NB4 (cell line): ENCODE data around the gene PXN.

ENCODE experiments used
- DNase-seq: peaks from one replicate; pipeline ENCODE4 v3.0.0; 2010; ENCODE audit warnings: low read depth
- H3K4me3 ChIP-seq: one replicate; pipeline ENCODE4 v1.5.1; 2011; ENCODE audit warnings: mild to moderate bottlenecking, low read depth, low read length, moderate library complexity
- MYC ChIP-seq: IDR thresholded peaks from 2 replicates; pipeline ENCODE4 v1.6.1; 2011; ENCODE audit warnings: low read depth, low read length
- POLR2A ChIP-seq: IDR thresholded peaks from 2 replicates; pipeline ENCODE4 v1.6.1; 2011; ENCODE audit warnings: mild to moderate bottlenecking; ENCODE audit not compliant: insufficient read length; ENCODE audit errors: extremely low read depth
- TF ChIP-seq, protein P1 (sequence below): IDR thresholded peaks from one replicate; pipeline ENCODE4 v1.5.1; 2012; ENCODE audit warnings: low read depth, low read length
- TF ChIP-seq, protein P2 (sequence below): IDR thresholded peaks from 2 replicates; pipeline ENCODE4 v1.6.1; 2011; ENCODE audit warnings: low read depth, low read length

The PXN gene

DNA sequence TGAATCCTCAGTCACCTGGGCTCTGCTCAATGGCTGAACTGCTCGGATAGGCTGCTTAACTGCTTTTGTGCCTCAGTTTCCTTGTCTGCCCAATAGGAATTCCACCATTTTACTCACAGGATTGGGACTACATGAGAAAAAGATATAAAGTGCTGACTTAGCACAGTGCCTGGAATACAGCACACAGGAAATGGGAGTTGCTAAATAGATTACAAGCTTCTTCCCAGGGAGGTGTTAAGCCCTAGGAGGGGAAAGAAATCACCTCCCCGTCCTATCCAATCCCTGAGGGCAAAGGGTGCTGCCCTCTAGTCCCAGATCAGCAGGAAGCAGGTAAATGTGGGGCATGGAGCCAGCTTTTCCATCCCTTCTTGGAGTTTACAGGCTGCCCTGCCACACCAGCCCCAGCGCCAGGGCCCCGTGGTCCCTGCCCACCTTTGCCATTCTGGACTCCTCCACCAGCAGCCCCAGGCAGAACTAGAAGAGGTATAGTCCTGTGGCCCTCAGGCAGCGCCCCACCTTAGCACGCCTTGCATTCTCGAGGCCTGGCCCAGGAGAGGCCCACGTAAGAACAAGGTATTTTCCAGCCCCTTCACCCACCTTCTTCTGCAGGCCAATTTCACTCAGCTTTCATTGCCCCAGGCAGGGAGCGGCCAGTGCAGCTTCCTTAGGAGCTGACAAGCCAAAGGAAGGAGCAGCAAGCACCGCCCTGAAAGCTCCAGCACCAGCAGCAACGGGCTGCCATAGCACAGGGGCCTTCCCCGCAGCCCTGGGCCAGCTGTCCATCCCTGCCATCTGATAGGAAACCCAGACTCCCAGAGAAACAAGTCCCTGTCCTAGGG lies 35.8 kb downstream of the PXN start:
- H3K4me3 ChIP-seq, result no peak overlapping the region
- TF ChIP-seq MYC, result no peak
- no peak for TF ChIP-seq POLR2A
- TF ChIP-seq, protein P1, sequence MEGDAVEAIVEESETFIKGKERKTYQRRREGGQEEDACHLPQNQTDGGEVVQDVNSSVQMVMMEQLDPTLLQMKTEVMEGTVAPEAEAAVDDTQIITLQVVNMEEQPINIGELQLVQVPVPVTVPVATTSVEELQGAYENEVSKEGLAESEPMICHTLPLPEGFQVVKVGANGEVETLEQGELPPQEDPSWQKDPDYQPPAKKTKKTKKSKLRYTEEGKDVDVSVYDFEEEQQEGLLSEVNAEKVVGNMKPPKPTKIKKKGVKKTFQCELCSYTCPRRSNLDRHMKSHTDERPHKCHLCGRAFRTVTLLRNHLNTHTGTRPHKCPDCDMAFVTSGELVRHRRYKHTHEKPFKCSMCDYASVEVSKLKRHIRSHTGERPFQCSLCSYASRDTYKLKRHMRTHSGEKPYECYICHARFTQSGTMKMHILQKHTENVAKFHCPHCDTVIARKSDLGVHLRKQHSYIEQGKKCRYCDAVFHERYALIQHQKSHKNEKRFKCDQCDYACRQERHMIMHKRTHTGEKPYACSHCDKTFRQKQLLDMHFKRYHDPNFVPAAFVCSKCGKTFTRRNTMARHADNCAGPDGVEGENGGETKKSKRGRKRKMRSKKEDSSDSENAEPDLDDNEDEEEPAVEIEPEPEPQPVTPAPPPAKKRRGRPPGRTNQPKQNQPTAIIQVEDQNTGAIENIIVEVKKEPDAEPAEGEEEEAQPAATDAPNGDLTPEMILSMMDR, result no peak
- TF ChIP-seq, protein P2, sequence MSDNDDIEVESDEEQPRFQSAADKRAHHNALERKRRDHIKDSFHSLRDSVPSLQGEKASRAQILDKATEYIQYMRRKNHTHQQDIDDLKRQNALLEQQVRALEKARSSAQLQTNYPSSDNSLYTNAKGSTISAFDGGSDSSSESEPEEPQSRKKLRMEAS, result no peak
- DNase-seq, result no peak

DNA sequence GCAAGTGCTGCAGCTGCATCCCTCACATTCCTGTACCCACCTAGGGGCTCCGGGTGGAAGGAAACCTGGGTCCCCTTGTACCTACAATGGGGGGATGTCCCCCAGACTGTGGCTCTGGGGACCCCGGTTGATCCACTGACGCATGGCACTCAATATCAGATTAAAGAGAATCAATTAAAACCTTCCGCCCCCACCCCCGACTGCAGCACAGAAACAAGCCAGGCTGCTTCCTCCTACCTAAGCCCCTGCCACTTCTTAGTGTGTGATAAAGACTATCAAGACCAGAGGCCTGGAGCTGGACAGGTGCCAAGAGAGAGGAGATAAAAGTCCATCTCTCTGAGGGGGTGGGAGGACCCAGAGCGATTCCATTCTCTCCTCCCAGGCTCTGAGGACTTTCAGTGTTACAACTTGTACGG lies 36.5 kb downstream of the PXN start:
- H3K4me3 ChIP-seq, result no peak overlapping the region
- DNase-seq, result no peak

DNA sequence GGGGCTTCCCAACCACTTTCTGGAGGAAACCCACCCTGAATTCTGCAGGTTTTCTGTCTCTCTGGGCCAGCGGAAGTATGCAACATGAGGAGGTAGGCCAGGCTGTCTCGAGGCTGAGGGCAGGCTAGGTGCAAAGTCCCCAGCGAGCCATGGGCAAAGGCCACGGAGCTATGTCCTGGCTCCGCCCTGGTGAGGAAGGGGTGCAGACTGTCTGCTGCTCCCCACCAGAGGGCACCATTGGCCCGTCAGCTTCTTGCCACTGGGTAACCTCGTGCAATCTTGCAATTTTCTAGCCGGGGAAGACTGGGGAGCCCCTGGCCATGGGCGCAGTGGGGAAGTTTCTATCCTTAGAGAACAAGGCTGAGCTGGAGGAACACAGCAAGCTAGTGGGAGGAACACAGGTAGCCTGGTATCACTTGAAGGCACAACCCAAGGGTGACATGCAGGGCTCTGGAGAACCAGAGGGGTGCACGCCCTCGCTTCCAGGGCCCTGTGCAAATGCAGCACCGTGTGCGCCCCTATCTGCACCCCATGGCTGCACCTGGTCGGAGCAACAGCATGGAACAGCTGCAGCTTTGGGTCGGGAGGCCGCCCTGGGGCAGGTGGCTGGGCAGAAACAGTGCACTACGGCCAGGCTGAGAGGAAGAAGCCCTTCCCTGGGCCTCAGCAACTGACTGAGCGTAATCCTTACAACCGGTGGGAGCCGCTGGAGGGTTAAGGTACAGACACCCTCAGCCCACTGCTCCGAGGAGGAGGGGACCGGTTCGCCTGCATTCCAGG lies 37.0 kb downstream of the PXN start:
- no peak overlapping the region for H3K4me3 ChIP-seq
- DNase-seq, result peak; percentile 93
- TF ChIP-seq MYC, result peak; percentile 88
- TF ChIP-seq, protein P2, result peak; percentile 87
- TF ChIP-seq, protein P1, result peak; percentile 99
- no peak for TF ChIP-seq POLR2A

More for the DNA sequence above, 36.5 kb downstream of the PXN start:
- TF ChIP-seq, protein P2, result no peak
- no peak for TF ChIP-seq POLR2A
- no peak for TF ChIP-seq MYC
- TF ChIP-seq, protein P1, result no peak

DNA sequence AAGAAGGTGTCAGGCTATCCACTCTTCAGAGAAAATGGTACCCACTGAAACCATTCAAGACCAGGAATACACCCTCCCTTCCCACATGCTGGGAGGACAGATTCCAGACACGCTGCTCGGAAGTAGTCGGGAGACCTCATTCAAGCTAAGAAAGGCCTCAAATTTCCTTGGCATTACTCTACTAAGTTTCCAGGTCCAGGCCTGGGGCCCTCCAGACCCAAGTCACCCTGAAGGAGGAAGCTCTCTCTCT lies 37.6 kb downstream of the PXN start:
- no peak overlapping the region for H3K4me3 ChIP-seq
- TF ChIP-seq, protein P2, result no peak
- TF ChIP-seq MYC (no peak), POLR2A (no peak)
- TF ChIP-seq, protein P1, result no peak

DNA sequence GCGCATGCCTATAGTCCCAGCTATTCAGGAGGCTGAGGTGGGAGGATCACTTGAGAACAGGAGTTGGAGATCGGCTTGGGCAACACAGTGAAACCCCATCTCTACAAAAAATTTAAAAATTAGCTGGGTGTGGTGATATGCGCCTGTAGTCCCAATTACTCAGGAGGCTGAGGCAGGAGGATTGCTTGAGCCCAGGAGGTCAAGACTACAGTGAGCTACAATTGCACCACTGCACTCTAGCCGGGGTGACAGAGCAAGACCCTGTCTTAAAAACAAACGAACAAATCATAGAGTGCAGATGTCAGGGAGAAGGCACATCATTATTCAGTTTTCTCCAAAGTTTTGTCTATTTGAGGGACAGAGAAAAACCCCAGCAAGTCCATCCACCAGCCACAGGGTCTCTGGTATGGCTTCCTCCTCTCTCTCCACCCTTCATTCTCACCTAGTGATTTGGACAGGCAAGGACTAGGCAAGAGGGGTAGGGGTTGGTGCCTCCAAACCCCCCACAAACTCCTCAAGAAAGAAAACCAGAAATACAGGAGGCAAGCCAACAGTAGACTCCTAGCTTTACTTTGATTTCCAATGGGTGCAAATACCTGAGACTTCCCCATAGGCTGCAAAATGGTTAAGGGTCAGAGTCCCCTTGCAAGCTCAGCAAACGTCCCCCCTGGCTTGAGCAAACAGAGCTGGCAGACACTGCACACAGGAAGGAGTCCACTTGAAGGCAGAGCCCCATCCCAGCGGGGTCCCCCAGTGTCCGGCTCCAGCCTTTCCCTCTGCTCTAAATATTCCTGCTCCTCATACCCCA lies 38.1 kb downstream of the PXN start:
- TF ChIP-seq POLR2A (no peak), MYC (no peak)
- TF ChIP-seq, protein P1, result no peak
- TF ChIP-seq, protein P2, result no peak
- no peak for DNase-seq
- no peak overlapping the region for H3K4me3 ChIP-seq

More for the DNA sequence above, 37.6 kb downstream of the PXN start:
- no peak for DNase-seq
